Mucosa of gallbladder (tissue), 1 donor: Measurements from ENCODE around the gene TMPRSS11E. TPM values are rescaled to one million over a fixed set of nuclear protein-coding genes. Genes with fewer than 3 reads are reported as not detected.

Experiments
- total RNA-seq: library from RNA; stranded (reverse); gene quantifications from one replicate; pipeline ENCODE4 v1.2.1, GENCODE V29; 2021
- donor health status: DM: no; HTN: no; CAD: no.

The TMPRSS11E gene
- total RNA-seq, 1 donor from 2014 or later, result not detected

Other genes with a start within 250 kb of the TMPRSS11E start
- gene TMPRSS11B, start 201.8 kb upstream of the TMPRSS11E start, total RNA-seq, result not detected
- gene YTHDC1, start 97.4 kb upstream of the TMPRSS11E start, total RNA-seq, result 75.2 TPM
- gene UGT2B17, start 128.9 kb downstream of the TMPRSS11E start, total RNA-seq, result 4.9 TPM
- gene UGT2B15, start 223.2 kb downstream of the TMPRSS11E start, total RNA-seq, result 826 TPM